GM23248 (cell line): ENCODE results near the gene RPAP2. TPM values are rescaled to one million over a fixed set of nuclear protein-coding genes. Genes with fewer than 3 reads are reported as not detected.

Source experiments
- DNase-seq: peaks from one replicate; pipeline ENCODE4 v3.0.0-alpha.2; 2015
- H2AFZ ChIP-seq: fragments of 200-600 bp; sonication (generic); 2 replicates; pipeline ENCODE4 v1.6.1; 2016; ENCODE audit warnings: antibody characterized with exemption
- H3F3A ChIP-seq: fragments of 200-600 bp; sonication (generic); 2 replicates; pipeline ENCODE4 v1.6.1; 2016; ENCODE audit warnings: mild to moderate bottlenecking, antibody characterized with exemption, mixed run types; ENCODE audit not compliant: insufficient read depth
- H3K27ac ChIP-seq: fragments of 200-600 bp; sonication (generic); 2 replicates; pipeline ENCODE4 v1.5.1; 2016; ENCODE audit warnings: mild to moderate bottlenecking
- H3K27me3 ChIP-seq: fragments of 200-600 bp; sonication (generic); replicated peaks from 2 replicates; pipeline ENCODE4 v1.6.1; 2016; ENCODE audit warnings: mild to moderate bottlenecking; ENCODE audit not compliant: insufficient read depth
- H3K36me3 ChIP-seq: fragments of 200-600 bp; sonication (generic); 2 replicates; pipeline ENCODE4 v1.6.1; 2016; ENCODE audit warnings: low read depth, mild to moderate bottlenecking
- H3K4me1 ChIP-seq: fragments of 200-600 bp; sonication (generic); 2 replicates; pipeline ENCODE4 v1.6.1; 2016; ENCODE audit warnings: mild to moderate bottlenecking; ENCODE audit not compliant: insufficient read depth
- H3K4me2 ChIP-seq: fragments of 200-600 bp; sonication (generic); one replicate; pipeline ENCODE4 v1.6.1; 2016; ENCODE audit warnings: mild to moderate bottlenecking; ENCODE audit not compliant: unreplicated experiment
- H3K4me3 ChIP-seq: fragments of 200-600 bp; sonication (generic); 2 replicates; pipeline ENCODE4 v1.5.1; 2016; ENCODE audit warnings: mild to moderate bottlenecking
- H3K79me2 ChIP-seq: fragments of 200-600 bp; sonication (generic); 2 replicates; pipeline ENCODE4 v1.6.1; 2016; ENCODE audit warnings: mild to moderate bottlenecking; ENCODE audit not compliant: insufficient read depth
- H3K9ac ChIP-seq: fragments of 200-600 bp; sonication (generic); 2 replicates; pipeline ENCODE4 v1.6.1; 2016; ENCODE audit warnings: mild to moderate bottlenecking
- H3K9me2 ChIP-seq: fragments of 200-600 bp; sonication (generic); 2 replicates; pipeline ENCODE4 v1.6.1; 2016; ENCODE audit warnings: mixed run types, mild to moderate bottlenecking, moderate library complexity; ENCODE audit not compliant: insufficient read depth
- H3K9me3 ChIP-seq: fragments of 200-600 bp; sonication (generic); one replicate; pipeline ENCODE4 v1.6.1; 2017; ENCODE audit warnings: low read depth
- H4K20me1 ChIP-seq: fragments of 200-600 bp; sonication (generic); 2 replicates; pipeline ENCODE4 v1.6.0; 2016; ENCODE audit not compliant: insufficient read depth
- EZH2 ChIP-seq: fragments of 200-600 bp; sonication (generic); IDR thresholded peaks from 2 replicates; pipeline ENCODE4 v1.6.1; 2018; ENCODE audit warnings: antibody characterized with exemption, mild to moderate bottlenecking; ENCODE audit not compliant: insufficient read depth, poor library complexity, severe bottlenecking
- EZH2phosphoT487 ChIP-seq: fragments of 200-600 bp; sonication (generic); IDR thresholded peaks from 2 replicates; pipeline ENCODE4 v1.6.1; 2018; ENCODE audit warnings: antibody characterized with exemption, moderate library complexity, mild to moderate bottlenecking, low read depth; ENCODE audit not compliant: insufficient read depth
- WGBS, 2 experiments: methylation state at CpG; one replicate each; pipeline ENCODE4 v1.1.6; 2015 to 2017; ENCODE audit warnings: low lambda C conversion rate in 2 of 2, low coverage in 1 of 2; ENCODE audit errors: missing lambda C conversion rate in 2 of 2; 5-methylcytosine and 5-hydroxymethylcytosine counted together
- in situ Hi-C: fragments of 300-500 bp; cut with MboI; formaldehyde crosslinking; loops from 2 replicates; pipeline ENCODE4 v1.15.0; 2020
- polyA plus RNA-seq: library from polyadenylated mRNA; unstranded; fragments of >200 nt; fragmentation: Nextera tagmentation; extraction: Ambion mirVana; gene quantifications from 2 replicates; pipeline ENCODE4 v1.2.1, GENCODE V29; 2016
- total RNA-seq: library from RNA; depleted of rRNA; stranded (reverse); fragments of >200 nt; shearing (Covaris generic); gene quantifications from 2 replicates; pipeline ENCODE4 v1.2.3, GENCODE V29; 2014

The RPAP2 gene
- total and polyA plus RNA-seq, 2 experiments from 2014 or later: 17.4 to 25.8 TPM

- DNase-seq: no peak
- Histone ChIP-seq H3K4me3 (no peak overlapping the region), H3K27ac (no peak overlapping the region), H3K9me3 (no peaks in the 10 kb centered on the region), H3K4me2 (no peak overlapping the region), H3K36me3 (peaks cover 15% of the 10 kb centered on the region), H2AFZ (no peak overlapping the region), H4K20me1 (no peaks in the 10 kb centered on the region), H3F3A (no peaks in the 10 kb centered on the region), H3K79me2 (no peaks in the 10 kb centered on the region), H3K9ac (no peak overlapping the region), H3K27me3 (no peaks in the 10 kb centered on the region), H3K4me1 (no peaks in the 10 kb centered on the region), H3K9me2 (no peaks in the 10 kb centered on the region)
- in situ Hi-C loops: no loop called here
- TF ChIP-seq EZH2 (no peak), EZH2phosphoT487 (no peak)
- 100% methylated on average over 1 of the region's 1 CpG for WGBS, 2 experiments
Measured at GRCh38 chr1:92340154-92340553, 41.3 kb downstream of the RPAP2 start.

- Histone ChIP-seq H3K4me3 (no peak overlapping the region), H3K9ac (no peak overlapping the region), H3K9me2 (no peaks in the 10 kb centered on the region), H3K4me1 (no peaks in the 10 kb centered on the region), H3K4me2 (no peak overlapping the region), H3K36me3 (peaks cover 9% of the 10 kb centered on the region), H3K9me3 (no peaks in the 10 kb centered on the region), H3K79me2 (no peaks in the 10 kb centered on the region), H3K27ac (no peak overlapping the region), H3K27me3 (no peaks in the 10 kb centered on the region), H3F3A (no peaks in the 10 kb centered on the region), H2AFZ (no peak overlapping the region), H4K20me1 (no peaks in the 10 kb centered on the region)
- DNase-seq: no peak
- in situ Hi-C loops: no loop called here
- TF ChIP-seq EZH2phosphoT487 (no peak), EZH2 (no peak)
- 97% methylated on average over 1 of the region's 1 CpG for WGBS, 2 experiments
Measured at GRCh38 chr1:92342401-92342800, 43.5 kb downstream of the RPAP2 start.

- in situ Hi-C loops: no loop called here
- 89 to 90% methylated on average over 3 of the region's 3 CpGs for WGBS, 2 experiments
- Histone ChIP-seq H3K4me3 (no peak overlapping the region), H3K9ac (no peak overlapping the region), H3K9me3 (no peaks in the 10 kb centered on the region), H3K4me1 (no peaks in the 10 kb centered on the region), H4K20me1 (no peaks in the 10 kb centered on the region), H3K36me3 (peaks cover 6% of the 10 kb centered on the region), H3K27me3 (no peaks in the 10 kb centered on the region), H2AFZ (no peak overlapping the region), H3K9me2 (no peaks in the 10 kb centered on the region), H3F3A (no peaks in the 10 kb centered on the region), H3K4me2 (no peak overlapping the region), H3K79me2 (no peaks in the 10 kb centered on the region), H3K27ac (no peak overlapping the region)
- no peak for DNase-seq
- TF ChIP-seq EZH2phosphoT487 (no peak), EZH2 (no peak)
Measured at GRCh38 chr1:92343061-92343460, 44.2 kb downstream of the RPAP2 start.

- Histone ChIP-seq H3K27ac (no peak overlapping the region), H3K4me1 (no peaks in the 10 kb centered on the region), H3K9ac (no peak overlapping the region), H3K27me3 (no peaks in the 10 kb centered on the region), H4K20me1 (no peaks in the 10 kb centered on the region), H3K9me2 (no peaks in the 10 kb centered on the region), H3K79me2 (no peaks in the 10 kb centered on the region), H3K9me3 (no peaks in the 10 kb centered on the region), H3K4me2 (no peak overlapping the region), H3K4me3 (no peak overlapping the region), H3F3A (no peaks in the 10 kb centered on the region), H3K36me3 (peaks cover 13% of the 10 kb centered on the region), H2AFZ (no peak overlapping the region)
- TF ChIP-seq EZH2phosphoT487 (no peak), EZH2 (no peak)
- no peak for DNase-seq
- in situ Hi-C loops: no loop called here
- WGBS, 2 experiments: 100% methylated on average over 1 of the region's 1 CpG
Measured at GRCh38 chr1:92346866-92347640, 48.2 kb downstream of the RPAP2 start.
